Measurements from ENCODE around the gene IGBP1. TPM values are rescaled to one million over a fixed set of nuclear protein-coding genes. Genes with fewer than 3 reads are reported as not detected.

Gene IGBP1
- total RNA-seq, 1 experiment from 2014 or later = 50.7 TPM

DNA sequence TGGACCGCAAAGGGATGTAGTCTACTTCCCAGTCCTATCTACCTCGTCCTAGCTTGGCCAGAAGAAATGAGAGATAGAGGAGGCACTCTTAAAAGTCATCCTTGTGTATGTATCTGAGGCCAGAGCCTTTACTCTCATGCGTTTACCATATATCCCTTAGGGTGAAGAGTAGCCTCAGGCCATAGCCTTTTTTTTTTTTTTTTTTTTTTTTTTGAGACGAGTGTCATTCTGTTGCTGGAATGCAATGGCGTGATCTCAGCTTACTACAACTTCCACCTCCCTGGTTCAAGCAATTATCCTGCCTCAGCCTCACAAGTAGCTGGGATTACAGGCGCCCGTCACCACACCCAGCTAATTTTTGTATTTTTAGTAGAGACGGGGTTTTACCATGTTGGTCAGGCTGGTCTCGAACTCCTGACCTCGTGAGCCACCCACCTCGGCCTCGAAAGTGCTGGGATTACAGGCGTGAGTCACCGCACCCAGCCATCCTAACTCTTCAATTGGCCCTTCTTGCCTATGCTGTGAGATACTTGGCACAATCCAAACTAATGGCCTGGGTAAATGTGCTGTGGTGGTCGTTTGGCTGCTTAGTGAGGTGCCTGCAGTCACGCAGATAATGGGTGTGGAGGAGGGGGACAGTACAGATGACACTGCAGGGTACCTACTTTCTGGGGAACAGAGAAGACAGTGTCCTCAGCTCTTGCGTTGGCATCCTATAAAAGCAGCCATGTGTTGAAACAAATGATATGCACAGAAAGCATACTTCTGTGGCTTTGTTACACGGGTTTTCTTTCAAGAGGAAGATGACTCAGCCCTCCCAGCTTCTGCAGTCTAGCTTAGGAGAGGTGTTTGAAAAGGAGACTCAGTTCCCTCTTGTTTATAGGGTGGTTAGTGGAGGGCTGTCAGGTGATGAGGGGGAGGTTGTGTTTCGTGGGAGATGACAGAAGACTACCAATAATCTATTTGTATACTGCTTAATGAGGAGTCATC lies 33.6 kb downstream of the IGBP1 start:
- no TSS peak for BruUV-seq (replicated peaks)
- H3K4me3 ChIP-seq (replicated peaks in 1 of 2; ENCODE audit: low read depth in 1 of 2, low read length in 2 of 2) = no peak overlapping the region
- ChIA-PET POLR2A (interaction anchor here (0.7 to 1.6 kb wide), 2 partner anchors 10 to 33 kb away, joined by 3 to 5 read pairs; partner anchors contain the start of genes DGAT2L6 and IGBP1), RAD21 (ENCODE audit: low non-redundant PET in 1 of 2, low total read pairs in 2 of 2, uncharacterized antibody in 2 of 2, unreplicated experiment in 2 of 2) (no interaction called here), CTCF (interaction anchor here (2.1 kb wide), 1 partner anchor 33 kb away, joined by 8 read pairs; the partner anchor contains the start of gene IGBP1)
- TF ChIP-seq SP1 (IDR thresholded peaks at IDR 0.05; ENCODE audit: low read depth) = no peak
- no peak for TF ChIP-seq CBX3 (IDR thresholded peaks at IDR 0.05; ENCODE audit: low read depth)
- no peak for TF ChIP-seq POLR2A (IDR thresholded peaks at IDR 0.05; ENCODE audit: borderline replicate concordance, extremely low read depth, insufficient read depth, insufficient read length)
- no peak for TF ChIP-seq TCF7L2 (IDR thresholded peaks at IDR 0.05; ENCODE audit: borderline replicate concordance, extremely low read depth, insufficient read depth, insufficient read length)
- no peak for TF ChIP-seq RAD21 (IDR thresholded peaks at IDR 0.05; ENCODE audit: low read depth)
- TF ChIP-seq JUND (IDR thresholded peaks at IDR 0.05) = no peak
- TF ChIP-seq, protein P1, sequence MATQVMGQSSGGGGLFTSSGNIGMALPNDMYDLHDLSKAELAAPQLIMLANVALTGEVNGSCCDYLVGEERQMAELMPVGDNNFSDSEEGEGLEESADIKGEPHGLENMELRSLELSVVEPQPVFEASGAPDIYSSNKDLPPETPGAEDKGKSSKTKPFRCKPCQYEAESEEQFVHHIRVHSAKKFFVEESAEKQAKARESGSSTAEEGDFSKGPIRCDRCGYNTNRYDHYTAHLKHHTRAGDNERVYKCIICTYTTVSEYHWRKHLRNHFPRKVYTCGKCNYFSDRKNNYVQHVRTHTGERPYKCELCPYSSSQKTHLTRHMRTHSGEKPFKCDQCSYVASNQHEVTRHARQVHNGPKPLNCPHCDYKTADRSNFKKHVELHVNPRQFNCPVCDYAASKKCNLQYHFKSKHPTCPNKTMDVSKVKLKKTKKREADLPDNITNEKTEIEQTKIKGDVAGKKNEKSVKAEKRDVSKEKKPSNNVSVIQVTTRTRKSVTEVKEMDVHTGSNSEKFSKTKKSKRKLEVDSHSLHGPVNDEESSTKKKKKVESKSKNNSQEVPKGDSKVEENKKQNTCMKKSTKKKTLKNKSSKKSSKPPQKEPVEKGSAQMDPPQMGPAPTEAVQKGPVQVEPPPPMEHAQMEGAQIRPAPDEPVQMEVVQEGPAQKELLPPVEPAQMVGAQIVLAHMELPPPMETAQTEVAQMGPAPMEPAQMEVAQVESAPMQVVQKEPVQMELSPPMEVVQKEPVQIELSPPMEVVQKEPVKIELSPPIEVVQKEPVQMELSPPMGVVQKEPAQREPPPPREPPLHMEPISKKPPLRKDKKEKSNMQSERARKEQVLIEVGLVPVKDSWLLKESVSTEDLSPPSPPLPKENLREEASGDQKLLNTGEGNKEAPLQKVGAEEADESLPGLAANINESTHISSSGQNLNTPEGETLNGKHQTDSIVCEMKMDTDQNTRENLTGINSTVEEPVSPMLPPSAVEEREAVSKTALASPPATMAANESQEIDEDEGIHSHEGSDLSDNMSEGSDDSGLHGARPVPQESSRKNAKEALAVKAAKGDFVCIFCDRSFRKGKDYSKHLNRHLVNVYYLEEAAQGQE (IDR thresholded peaks at IDR 0.05; ENCODE audit: low read depth) = no peak
- TF ChIP-seq EGR1 (IDR thresholded peaks at IDR 0.05; ENCODE audit: low read depth) = no peak
- no peak for TF ChIP-seq ELF1 (IDR thresholded peaks at IDR 0.05; ENCODE audit: borderline replicate concordance, low read depth)
- TF ChIP-seq SIN3A (IDR thresholded peaks at IDR 0.05; ENCODE audit: low read depth) = no peak
- no peak for TF ChIP-seq ZNF274 (IDR thresholded peaks at IDR 0.05; ENCODE audit: low read depth, low read length)
- intact Hi-C loops (cut with micrococcal nuclease) = no loop called here
- H3K27me3 ChIP-seq (ENCODE audit: insufficient read depth, low read length) = no peaks in the 10 kb centered on the region
- no peaks in the 10 kb centered on the region for H4K20me1 ChIP-seq (ENCODE audit: insufficient read depth)
- H2AFZ ChIP-seq (ENCODE audit: low read depth, low read length, poor library complexity, severe bottlenecking) = no peak overlapping the region
- no peaks in the 10 kb centered on the region for H3K9me3 ChIP-seq (ENCODE audit: control insufficient read depth in 1 of 2, insufficient read depth in 1 of 2, low read depth in 1 of 2, low read length in 2 of 2)
- H3K27ac ChIP-seq (ENCODE audit: low read depth, low read length) = no peak overlapping the region
- DNase-seq (ENCODE audit: low read depth, low spot score) = peak; percentile 6
- no peaks in the 10 kb centered on the region for H3K9me2 ChIP-seq (ENCODE audit: insufficient read depth)
- H3K4me1 ChIP-seq (ENCODE audit: control insufficient read depth in 1 of 2, insufficient read depth in 2 of 2, low read length in 2 of 2) = peaks cover 4 to 34% of the 10 kb centered on the region in 2 experiments; a peak in 3 of 4 replicates
- peak; percentile 39; the same call in 1 of the 2 replicates for ATAC-seq
- H3K36me3 ChIP-seq (ENCODE audit: control insufficient read depth in 1 of 2, insufficient read depth in 2 of 2, low read length in 2 of 2) = no peaks in the 10 kb centered on the region; a peak in 2 of 4 replicates
- no peak overlapping the region for H3K9ac ChIP-seq (ENCODE audit: low read length)
- H3K4me2 ChIP-seq (ENCODE audit: low read length) = peak overlapping the region; percentile 36
- no peaks in the 10 kb centered on the region for H3K79me2 ChIP-seq (ENCODE audit: insufficient read depth, low read length)

Measured in HCT116 (cell line).